CD14-positive monocyte (primary cell): ENCODE measurements around the gene EPB41L2. TPM values are rescaled to one million over a fixed set of nuclear protein-coding genes. Genes with fewer than 3 reads are reported as not detected.

Experiments used
- DNase-seq, 3 donors: peaks; one replicate each; pipeline ENCODE4 v3.0.0-alpha.2; 2011 to 2022
- H2AFZ ChIP-seq: 2 replicates; pipeline ENCODE4 v1.6.0; 2012; ENCODE audit warnings: mild to moderate bottlenecking, low read depth, low read length, inconsistent platforms; ENCODE audit not compliant: insufficient read depth, poor library complexity, severe bottlenecking
- H3K27ac ChIP-seq, 2 donors: 1 replicate in 1 of 2; 2 replicates in 1 of 2; pipeline ENCODE4 v1.5.1; 2012 to 2013; ENCODE audit warnings: low read length in 2 of 2, control low read depth in 1 of 2, inconsistent platforms in 1 of 2, low read depth in 1 of 2, mild to moderate bottlenecking in 1 of 2
- H3K27me3 ChIP-seq, 2 donors: one replicate each; pipeline versions ENCODE4 v1.6.0 to v1.6.1; 2011 to 2013; ENCODE audit warnings: low read length in 2 of 2; ENCODE audit not compliant: control insufficient read depth in 2 of 2, insufficient read depth in 2 of 2
- H3K36me3 ChIP-seq, 2 donors: replicated peaks in 1 of 2; 1 replicate in 1 of 2; 2 replicates in 1 of 2; pipeline versions ENCODE4 v1.5.1 to v1.6.1; 2012 to 2013; ENCODE audit warnings: low read length in 2 of 2, control low read depth in 1 of 2, inconsistent platforms in 1 of 2, mild to moderate bottlenecking in 1 of 2; ENCODE audit not compliant: insufficient read depth in 2 of 2, control insufficient read depth in 1 of 2
- H3K4me1 ChIP-seq, 2 donors: 1 replicate in 1 of 2; 2 replicates in 1 of 2; pipeline versions ENCODE4 v1.5.1 to v1.6.1; 2012 to 2013; ENCODE audit warnings: low read length in 2 of 2, control low read depth in 1 of 2, inconsistent platforms in 1 of 2, mild to moderate bottlenecking in 1 of 2, moderate library complexity in 1 of 2; ENCODE audit not compliant: insufficient read depth in 2 of 2, control insufficient read depth in 1 of 2
- H3K4me2 ChIP-seq: replicated peaks from 2 replicates; pipeline ENCODE3; 2012; ENCODE audit warnings: low read length, moderate library complexity, mild to moderate bottlenecking; ENCODE audit not compliant: poor library complexity, severe bottlenecking; ENCODE audit errors: extremely low read depth
- H3K4me3 ChIP-seq, 3 experiments: fragments of 200-600 bp in 1 of 3; sonication (generic) in 1 of 3; replicated peaks in 1 of 3; 1 replicate in 2 of 3; 2 replicates in 1 of 3; pipeline ENCODE4 v1.5.1; 2011 to 2013; ENCODE audit warnings: low read length in 3 of 3, mild to moderate bottlenecking in 3 of 3, control low read depth in 2 of 3, low read depth in 2 of 3, inconsistent platforms in 1 of 3, moderate library complexity in 1 of 3
- H3K79me2 ChIP-seq: 2 replicates; pipeline ENCODE4 v1.6.0; 2012; ENCODE audit warnings: mild to moderate bottlenecking, control low read depth, inconsistent platforms, low read length, moderate library complexity; ENCODE audit not compliant: insufficient read depth
- H3K9ac ChIP-seq: 2 replicates; pipeline ENCODE4 v1.6.0; 2017; ENCODE audit warnings: low read length, mild to moderate bottlenecking; ENCODE audit not compliant: insufficient read depth, poor library complexity, severe bottlenecking
- H3K9me3 ChIP-seq, 2 donors: replicated peaks in 1 of 2; 1 replicate in 1 of 2; 2 replicates in 1 of 2; pipeline versions ENCODE4 v1.5.1 to v1.6.1; 2012 to 2013; ENCODE audit warnings: low read length in 2 of 2, control low read depth in 1 of 2; ENCODE audit not compliant: control insufficient read depth in 1 of 2, insufficient read depth in 1 of 2
- H4K20me1 ChIP-seq: 2 replicates; pipeline ENCODE4 v1.6.0; 2012; ENCODE audit warnings: mild to moderate bottlenecking, low read length, control low read depth, moderate library complexity; ENCODE audit not compliant: insufficient read depth
- H3K27ac Mint-ChIP-seq, 7 donors: one replicate each; pipeline ENCODE4 v1.8.0; 2020; ENCODE audit warnings: mild to moderate bottlenecking in 7 of 7, mixed read lengths in 7 of 7, moderate library complexity in 6 of 7, inconsistent platforms in 2 of 7
- H3K27me3 Mint-ChIP-seq, 3 donors: one replicate each; pipeline ENCODE4 v1.8.0; 2021 to 2022; ENCODE audit warnings: low read depth in 3 of 3, mild to moderate bottlenecking in 3 of 3, mixed read lengths in 3 of 3, moderate library complexity in 3 of 3, inconsistent platforms in 1 of 3
- H3K36me3 Mint-ChIP-seq, 2 donors: one replicate each; pipeline ENCODE4 v1.8.0; 2020; ENCODE audit warnings: mixed read lengths in 2 of 2, inconsistent platforms in 1 of 2, mild to moderate bottlenecking in 1 of 2
- H3K4me1 Mint-ChIP-seq: one replicate; pipeline ENCODE4 v1.8.0; 2020; ENCODE audit warnings: mild to moderate bottlenecking, mixed read lengths
- H3K4me3 Mint-ChIP-seq, 2 donors: one replicate each; pipeline ENCODE4 v1.8.0; 2020; ENCODE audit warnings: mild to moderate bottlenecking in 2 of 2, mixed read lengths in 2 of 2, moderate library complexity in 1 of 2
- H3K9me3 Mint-ChIP-seq, 7 donors: one replicate each; pipeline ENCODE4 v1.8.0; 2020 to 2022; ENCODE audit warnings: mixed read lengths in 7 of 7, mild to moderate bottlenecking in 6 of 7, moderate library complexity in 6 of 7, inconsistent platforms in 2 of 7
- WGBS: methylation state at CpG from one replicate; pipeline ENCODE4 v1.1.5; 2013; ENCODE audit warnings: missing lambda C conversion rate; ENCODE audit not compliant: insufficient coverage; 5-methylcytosine and 5-hydroxymethylcytosine counted together
- intact Hi-C, 2 donors: fragments of 100-400 bp; cut with micrococcal nuclease; formaldehyde crosslinking; loops; one replicate each; pipeline versions ENCODE4 v1.15.0 to v1.15.1; 2023
- polyA plus RNA-seq, 3 donors: library from polyadenylated mRNA; depleted of rRNA in 1 of 3; unstranded in 2 of 3; stranded (reverse) in 1 of 3; fragments of 300-500 nt in 2 of 3; fragments of >200 nt in 1 of 3; fragmentation: Illumina TruSeq in 2 of 3; gene quantifications; 1 replicate in 2 of 3; 2 replicates in 1 of 3; pipeline ENCODE4 v1.2.3, GENCODE V29; 2012 to 2021
- TF ChIP-seq, protein P1 (sequence below): fragments of 200-600 bp; IDR thresholded peaks from one replicate; pipeline ENCODE4 v1.8.0; 2022; ENCODE audit warnings: antibody characterized with exemption, mild to moderate bottlenecking

The EPB41L2 gene
- polyA plus RNA-seq, 3 donors = 3.4 to 7.2 (median 4.6) TPM

DNA sequence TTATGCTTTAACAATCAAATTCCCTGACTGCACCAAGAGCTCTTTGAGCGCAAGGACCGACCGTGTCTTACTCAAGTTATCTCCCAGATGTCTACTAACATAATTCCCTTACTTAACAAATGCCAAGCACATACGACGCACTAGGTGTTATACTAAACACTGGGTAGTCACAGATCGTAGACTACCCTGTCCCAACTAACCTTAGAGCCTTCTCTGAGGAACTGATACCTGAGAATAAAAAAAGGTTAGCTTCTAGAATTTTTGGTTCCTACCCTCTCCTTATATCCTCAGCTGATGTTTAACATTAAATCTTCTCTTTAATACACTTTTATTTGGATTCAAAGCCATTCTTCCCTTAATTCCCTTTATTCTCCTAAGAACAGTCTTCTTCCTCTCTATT lies 38.5 kb downstream of the EPB41L2 start:
- H3K4me3 ChIP-seq = no peak overlapping the region
- Mint-ChIP-seq H3K9me3 (peaks cover 0 to 4% (median 0%) of the 10 kb centered on the region in 7 donors), H3K4me1 (no peaks in the 10 kb centered on the region), H3K4me3 (no peak overlapping the region), H3K36me3 (no peaks in the 10 kb centered on the region), H3K27me3 (no peaks in the 10 kb centered on the region), H3K27ac (no peak overlapping the region)
- H3K4me2 ChIP-seq = no peak overlapping the region
- H3K79me2 ChIP-seq = no peaks in the 10 kb centered on the region
- WGBS = 100% methylated on average over 3 of the region's 6 CpGs
- no peaks in the 10 kb centered on the region for H3K27me3 ChIP-seq
- intact Hi-C loops = no loop called here
- no peak overlapping the region for H2AFZ ChIP-seq
- no peaks in the 10 kb centered on the region for H3K9me3 ChIP-seq
- H3K27ac ChIP-seq = no peak overlapping the region
- no peak for DNase-seq
- H3K4me1 ChIP-seq = no peaks in the 10 kb centered on the region
- H3K9ac ChIP-seq = no peak overlapping the region
- no peaks in the 10 kb centered on the region for H4K20me1 ChIP-seq
- no peaks in the 10 kb centered on the region for H3K36me3 ChIP-seq
- TF ChIP-seq, protein P1, sequence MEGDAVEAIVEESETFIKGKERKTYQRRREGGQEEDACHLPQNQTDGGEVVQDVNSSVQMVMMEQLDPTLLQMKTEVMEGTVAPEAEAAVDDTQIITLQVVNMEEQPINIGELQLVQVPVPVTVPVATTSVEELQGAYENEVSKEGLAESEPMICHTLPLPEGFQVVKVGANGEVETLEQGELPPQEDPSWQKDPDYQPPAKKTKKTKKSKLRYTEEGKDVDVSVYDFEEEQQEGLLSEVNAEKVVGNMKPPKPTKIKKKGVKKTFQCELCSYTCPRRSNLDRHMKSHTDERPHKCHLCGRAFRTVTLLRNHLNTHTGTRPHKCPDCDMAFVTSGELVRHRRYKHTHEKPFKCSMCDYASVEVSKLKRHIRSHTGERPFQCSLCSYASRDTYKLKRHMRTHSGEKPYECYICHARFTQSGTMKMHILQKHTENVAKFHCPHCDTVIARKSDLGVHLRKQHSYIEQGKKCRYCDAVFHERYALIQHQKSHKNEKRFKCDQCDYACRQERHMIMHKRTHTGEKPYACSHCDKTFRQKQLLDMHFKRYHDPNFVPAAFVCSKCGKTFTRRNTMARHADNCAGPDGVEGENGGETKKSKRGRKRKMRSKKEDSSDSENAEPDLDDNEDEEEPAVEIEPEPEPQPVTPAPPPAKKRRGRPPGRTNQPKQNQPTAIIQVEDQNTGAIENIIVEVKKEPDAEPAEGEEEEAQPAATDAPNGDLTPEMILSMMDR = no peak

DNA sequence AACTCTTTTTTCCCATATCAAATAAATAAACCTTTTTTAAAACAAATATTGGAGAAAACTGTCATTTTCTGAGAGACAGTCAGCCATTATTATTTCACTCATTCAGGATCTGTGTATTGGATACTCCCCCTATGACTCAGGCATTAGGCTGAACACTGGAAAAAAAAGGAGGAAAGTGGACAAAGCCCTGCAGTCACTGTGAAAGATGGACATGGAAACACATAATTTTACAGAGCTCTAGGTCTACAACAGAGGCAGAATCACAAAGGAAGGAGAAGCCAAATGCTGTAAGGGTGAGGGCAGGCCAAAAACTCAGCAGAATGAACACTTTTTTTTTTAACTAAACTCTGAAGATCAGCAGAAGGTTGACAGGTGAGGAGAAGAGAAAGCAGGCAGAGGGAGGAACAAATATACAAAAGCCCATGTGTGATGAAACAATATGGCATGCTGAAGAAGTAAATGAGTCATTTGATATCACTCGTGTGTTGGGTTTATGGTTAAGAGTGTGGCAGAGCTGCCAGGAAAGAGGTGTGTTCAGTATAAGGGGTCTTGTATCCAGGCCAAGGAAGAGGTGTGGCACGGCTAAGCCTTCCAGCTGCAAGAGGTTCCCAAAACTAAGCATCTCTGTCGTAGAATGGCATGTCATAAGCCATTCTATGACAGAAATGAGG lies 39.1 kb downstream of the EPB41L2 start:
- WGBS = 25% methylated on average over 1 of the region's 3 CpGs
- Histone ChIP-seq H2AFZ (no peak overlapping the region), H3K79me2 (no peaks in the 10 kb centered on the region)

More for the DNA sequence above, 39.1 kb downstream of the EPB41L2 start:
- intact Hi-C loops = no loop called here
- DNase-seq = no peak
- Histone ChIP-seq H3K9ac (no peak overlapping the region), H3K4me2 (no peak overlapping the region), H3K27ac (no peak overlapping the region), H3K9me3 (no peaks in the 10 kb centered on the region), H3K27me3 (no peaks in the 10 kb centered on the region), H3K36me3 (no peaks in the 10 kb centered on the region), H4K20me1 (no peaks in the 10 kb centered on the region), H3K4me3 (no peak overlapping the region), H3K4me1 (no peaks in the 10 kb centered on the region)
- H3K4me1 Mint-ChIP-seq = no peaks in the 10 kb centered on the region
- no peaks in the 10 kb centered on the region for H3K27me3 Mint-ChIP-seq
- no peak overlapping the region for H3K27ac Mint-ChIP-seq
- peaks cover 0 to 4% (median 0%) of the 10 kb centered on the region in 7 donors for H3K9me3 Mint-ChIP-seq
- TF ChIP-seq, protein P1 = no peak
- no peak overlapping the region for H3K4me3 Mint-ChIP-seq
- H3K36me3 Mint-ChIP-seq = no peaks in the 10 kb centered on the region
